DLD1 (cell line): Measurements from ENCODE around the gene TIAM1.

Source experiments
- in situ Hi-C: cut with HindIII; loops from 2 replicates; pipeline ENCODE4 v1.10.0; 2017; ENCODE audit warnings: low sequenced_read_pairs

The TIAM1 gene

GRCh38 chr21:31356440-31356839 lies 12.4 kb upstream of the TIAM1 start:
- in situ Hi-C loops = no loop called here

GRCh38 chr21:31354604-31355443 lies 10.8 kb upstream of the TIAM1 start:
- in situ Hi-C loops = no loop called here

- in situ Hi-C loops = no loop called here
These were observed 10.1 kb upstream of the TIAM1 start for GRCh38 chr21:31354122-31354521.

- in situ Hi-C loops = no loop called here
These were observed 8.8 kb upstream of the TIAM1 start for GRCh38 chr21:31352836-31353235.

- in situ Hi-C loops = no loop called here
These were observed 7.9 kb upstream of the TIAM1 start for GRCh38 chr21:31351960-31352359.

GRCh38 chr21:31351438-31351837 lies 7.4 kb upstream of the TIAM1 start:
- in situ Hi-C loops = no loop called here

- in situ Hi-C loops = no loop called here
These were observed 5.1 kb upstream of the TIAM1 start for GRCh38 chr21:31349208-31349607.

- in situ Hi-C loops = no loop called here
These were observed 4.1 kb upstream of the TIAM1 start for GRCh38 chr21:31348188-31348587.

GRCh38 chr21:31347435-31348032 lies 3.5 kb upstream of the TIAM1 start:
- in situ Hi-C loops = no loop called here

- in situ Hi-C loops = no loop called here
These were observed 2.3 kb upstream of the TIAM1 start for GRCh38 chr21:31346256-31346821.

- in situ Hi-C loops = no loop called here
These were observed 1.1 kb upstream of the TIAM1 start for GRCh38 chr21:31345136-31345535.

GRCh38 chr21:31343030-31343510 lies 991 bp downstream of the TIAM1 start:
- in situ Hi-C loops = no loop called here

GRCh38 chr21:31342348-31342747 lies 1.7 kb downstream of the TIAM1 start:
- in situ Hi-C loops = no loop called here

GRCh38 chr21:31340942-31341487 lies 3.0 kb downstream of the TIAM1 start:
- in situ Hi-C loops = no loop called here

GRCh38 chr21:31340514-31340913 lies 3.5 kb downstream of the TIAM1 start:
- in situ Hi-C loops = no loop called here

GRCh38 chr21:31339721-31340120 lies 4.3 kb downstream of the TIAM1 start:
- in situ Hi-C loops = no loop called here

- in situ Hi-C loops = no loop called here
These were observed 5.1 kb downstream of the TIAM1 start for GRCh38 chr21:31338908-31339368.

GRCh38 chr21:31337996-31338907 lies 5.8 kb downstream of the TIAM1 start:
- in situ Hi-C loops = no loop called here

- in situ Hi-C loops = no loop called here
These were observed 7.0 kb downstream of the TIAM1 start for GRCh38 chr21:31337086-31337485.

GRCh38 chr21:31336739-31337040 lies 7.4 kb downstream of the TIAM1 start:
- in situ Hi-C loops = no loop called here
